Esophagus muscularis mucosa (tissue), 4 donors: ENCODE results near the gene SLC6A18. TPM values are rescaled to one million over a fixed set of nuclear protein-coding genes. Genes with fewer than 3 reads are reported as not detected.

Experiments used
- DNase-seq: peaks from one replicate; pipeline ENCODE4 v3.0.0-alpha.2; 2017; ENCODE audit errors: extremely low spot score
- H3K27ac ChIP-seq, 4 donors: fragments of 200-600 bp; sonication (generic); replicated peaks in 1 of 4; 1 replicate in 3 of 4; 2 replicates in 1 of 4; pipeline ENCODE4 v1.5.1; 2016 to 2019; ENCODE audit warnings: mild to moderate bottlenecking in 1 of 4
- H3K27me3 ChIP-seq, 4 donors: fragments of 200-600 bp; sonication (generic); one replicate each; pipeline versions ENCODE4 v1.5.1 to v1.6.0; 2016 to 2019
- H3K36me3 ChIP-seq, 4 donors: fragments of 200-600 bp; sonication (generic); one replicate each; pipeline ENCODE4 v1.5.1; 2016 to 2019
- H3K4me1 ChIP-seq, 4 donors: fragments of 200-600 bp; sonication (generic); one replicate each; pipeline ENCODE4 v1.5.1; 2016 to 2019
- H3K4me3 ChIP-seq, 4 donors: fragments of 200-600 bp; sonication (generic); 1 replicate in 2 of 4; 2 replicates in 2 of 4; pipeline ENCODE4 v1.5.1; 2016 to 2019; ENCODE audit warnings: mild to moderate bottlenecking in 4 of 4, moderate library complexity in 1 of 4
- H3K9me3 ChIP-seq, 4 donors: fragments of 200-600 bp; sonication (generic); 1 replicate in 3 of 4; 2 replicates in 1 of 4; pipeline ENCODE4 v1.5.1; 2016 to 2019
- EP300 ChIP-seq: sonication (generic); formaldehyde crosslinking; IDR thresholded peaks from one replicate; pipeline ENCODE4 v1.6.1; 2017; ENCODE audit warnings: antibody characterized with exemption
- POLR2A ChIP-seq: fragments of 450-650 bp; IDR thresholded peaks from one replicate; pipeline ENCODE4 v1.6.1; 2017; ENCODE audit warnings: antibody characterized with exemption, moderate library complexity, mild to moderate bottlenecking, low read depth
- POLR2AphosphoS5 ChIP-seq, 2 donors: sonication (generic); formaldehyde crosslinking; IDR thresholded peaks; one replicate each; pipeline ENCODE4 v1.6.1; 2017; ENCODE audit warnings: antibody characterized with exemption in 2 of 2
- WGBS: methylation state at CpG from one replicate; pipeline ENCODE4 v1.1.5; 2018; 5-methylcytosine and 5-hydroxymethylcytosine counted together
- intact Hi-C: fragments of 100-400 bp; cut with DNase I; formaldehyde crosslinking; loops from one replicate; pipeline ENCODE4 v1.15.1; 2023
- total RNA-seq, 4 donors: library from RNA; depleted of rRNA; stranded (reverse); fragments of >200 nt; gene quantifications; one replicate each; pipeline versions ENCODE4 v1.1.0 to v1.2.1, GENCODE V29; 2016
- TF ChIP-seq, protein P1 (sequence below), 3 experiments: fragments of 200-600 bp in 2 of 3; fragments of 450-650 bp in 1 of 3; sonication (generic) in 2 of 3; IDR thresholded peaks; one replicate each; pipeline ENCODE4 v1.5.1; 2017 to 2019; ENCODE audit warnings: antibody characterized with exemption in 3 of 3, mild to moderate bottlenecking in 2 of 3, moderate library complexity in 1 of 3

The SLC6A18 gene
- total RNA-seq, 4 donors from 2014 or later = not detected

- intact Hi-C loops = no loop called here
- Histone ChIP-seq H3K4me1 (no peaks in the 10 kb centered on the region), H3K4me3 (no peak overlapping the region), H3K27me3 (peaks cover 0 to 73% (median 4%) of the 10 kb centered on the region in 4 donors), H3K9me3 (no peaks in the 10 kb centered on the region), H3K27ac (no peak overlapping the region), H3K36me3 (no peaks in the 10 kb centered on the region)
- 80% methylated on average over 6 of the region's 17 CpGs for WGBS
- no peak for DNase-seq
- no peak for TF ChIP-seq EP300
- TF ChIP-seq, protein P1, sequence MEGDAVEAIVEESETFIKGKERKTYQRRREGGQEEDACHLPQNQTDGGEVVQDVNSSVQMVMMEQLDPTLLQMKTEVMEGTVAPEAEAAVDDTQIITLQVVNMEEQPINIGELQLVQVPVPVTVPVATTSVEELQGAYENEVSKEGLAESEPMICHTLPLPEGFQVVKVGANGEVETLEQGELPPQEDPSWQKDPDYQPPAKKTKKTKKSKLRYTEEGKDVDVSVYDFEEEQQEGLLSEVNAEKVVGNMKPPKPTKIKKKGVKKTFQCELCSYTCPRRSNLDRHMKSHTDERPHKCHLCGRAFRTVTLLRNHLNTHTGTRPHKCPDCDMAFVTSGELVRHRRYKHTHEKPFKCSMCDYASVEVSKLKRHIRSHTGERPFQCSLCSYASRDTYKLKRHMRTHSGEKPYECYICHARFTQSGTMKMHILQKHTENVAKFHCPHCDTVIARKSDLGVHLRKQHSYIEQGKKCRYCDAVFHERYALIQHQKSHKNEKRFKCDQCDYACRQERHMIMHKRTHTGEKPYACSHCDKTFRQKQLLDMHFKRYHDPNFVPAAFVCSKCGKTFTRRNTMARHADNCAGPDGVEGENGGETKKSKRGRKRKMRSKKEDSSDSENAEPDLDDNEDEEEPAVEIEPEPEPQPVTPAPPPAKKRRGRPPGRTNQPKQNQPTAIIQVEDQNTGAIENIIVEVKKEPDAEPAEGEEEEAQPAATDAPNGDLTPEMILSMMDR (IDR thresholded peaks at IDR 0.05) = no peak
- TF ChIP-seq POLR2AphosphoS5 (IDR thresholded peaks at IDR 0.05) = no peak
- TF ChIP-seq POLR2A = no peak
Observed at GRCh38 chr5:1208221-1208742, 16.9 kb upstream of the SLC6A18 start.

GRCh38 chr5:1208743-1209488 is 16.3 kb upstream of the SLC6A18 start:
- no peak for TF ChIP-seq POLR2AphosphoS5 (IDR thresholded peaks at IDR 0.05)
- TF ChIP-seq, protein P1 (IDR thresholded peaks at IDR 0.05) = peak in 1 of 3 experiments; percentile 14
- TF ChIP-seq POLR2A = no peak
- no peaks in the 10 kb centered on the region for H3K4me1 ChIP-seq
- H3K27me3 ChIP-seq = peaks cover 0 to 73% (median 4%) of the 10 kb centered on the region in 4 donors
- 70% methylated on average over 7 of the region's 24 CpGs for WGBS
- H3K4me3 ChIP-seq = no peak overlapping the region
- no peaks in the 10 kb centered on the region for H3K9me3 ChIP-seq
- no peak for DNase-seq
- H3K36me3 ChIP-seq = no peaks in the 10 kb centered on the region
- H3K27ac ChIP-seq = no peak overlapping the region
- intact Hi-C loops = no loop called here

- Histone ChIP-seq H3K36me3 (no peaks in the 10 kb centered on the region), H3K27me3 (peaks cover 0 to 73% (median 4%) of the 10 kb centered on the region in 4 donors), H3K27ac (no peak overlapping the region), H3K4me3 (no peak overlapping the region), H3K4me1 (no peaks in the 10 kb centered on the region), H3K9me3 (no peaks in the 10 kb centered on the region)
- no peak for DNase-seq
- intact Hi-C loops = no loop called here
- 60% methylated on average over 2 of the region's 2 CpGs for WGBS
- TF ChIP-seq EP300 (no peak), POLR2AphosphoS5 (IDR thresholded peaks at IDR 0.05) (no peak), POLR2A (no peak)
- TF ChIP-seq, protein P1 (IDR thresholded peaks at IDR 0.05) = no peak
Observed at GRCh38 chr5:1209489-1209852, 15.7 kb upstream of the SLC6A18 start.

DNA sequence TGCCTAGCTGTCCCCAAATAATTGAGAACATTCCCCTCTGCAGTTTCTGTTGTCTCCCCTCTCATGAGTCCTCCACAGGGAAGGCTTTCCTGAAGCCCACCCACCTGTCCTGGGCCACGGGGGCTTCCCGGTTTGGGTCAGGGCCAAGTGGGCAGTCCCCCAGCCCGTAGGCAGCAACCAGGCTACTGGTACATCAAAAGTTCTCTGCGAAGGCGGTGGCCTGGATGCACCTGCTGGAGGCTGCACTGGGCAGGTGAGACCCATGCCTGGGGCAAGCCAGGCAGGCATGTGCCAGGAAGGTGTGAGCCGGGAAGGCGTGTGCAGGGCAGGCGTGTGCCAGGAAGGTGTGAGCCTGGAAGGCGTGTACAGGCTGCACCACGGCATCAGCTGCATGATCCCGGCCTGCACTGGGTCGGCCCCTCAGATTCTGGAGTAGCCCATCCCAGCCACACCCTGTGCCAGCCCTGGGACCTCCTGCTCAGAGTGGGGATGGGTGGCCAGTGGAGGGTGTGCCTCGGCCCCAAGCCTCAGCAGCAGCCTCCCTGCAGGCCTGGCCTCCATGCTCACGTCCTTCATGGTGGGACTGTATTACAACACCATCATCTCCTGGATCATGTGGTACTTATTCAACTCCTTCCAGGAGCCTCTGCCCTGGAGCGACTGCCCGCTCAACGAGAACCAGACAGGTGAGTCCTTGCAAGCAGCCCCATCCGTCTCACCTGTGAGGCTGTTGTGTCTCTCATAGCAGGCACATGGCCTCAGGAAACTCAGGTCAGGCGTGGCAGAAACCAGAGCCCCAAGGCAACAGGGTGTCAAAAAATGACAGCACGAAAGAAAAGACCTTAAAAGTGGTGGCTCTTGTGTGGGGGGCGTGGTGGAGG is 15.0 kb upstream of the SLC6A18 start:
- intact Hi-C loops = no loop called here

More for the DNA sequence above, 15.0 kb upstream of the SLC6A18 start:
- Histone ChIP-seq H3K4me1 (no peaks in the 10 kb centered on the region), H3K27me3 (peaks cover 0 to 73% (median 4%) of the 10 kb centered on the region in 4 donors), H3K4me3 (no peak overlapping the region), H3K27ac (no peak overlapping the region), H3K36me3 (no peaks in the 10 kb centered on the region), H3K9me3 (peaks cover 0 to under 1% (median 0%) of the 10 kb centered on the region in 4 donors)
- whole genome bisulfite sequencing = 78% methylated on average over 15 of the region's 21 CpGs
- DNase-seq = no peak
- TF ChIP-seq, protein P1 (IDR thresholded peaks at IDR 0.05) = no peak
- TF ChIP-seq POLR2A (no peak), POLR2AphosphoS5 (IDR thresholded peaks at IDR 0.05) (no peak), EP300 (no peak)
